NCI-H1436 treated with DMSO at 0.1 percent for 48 hours (cell line): ENCODE measurements around the gene HHIPL1.

Source experiments
- DNase-seq: peaks from one replicate; lab custom pipeline; 2025; lab: John Stamatoyannopoulos, UW

HHIPL1 gene

DNA sequence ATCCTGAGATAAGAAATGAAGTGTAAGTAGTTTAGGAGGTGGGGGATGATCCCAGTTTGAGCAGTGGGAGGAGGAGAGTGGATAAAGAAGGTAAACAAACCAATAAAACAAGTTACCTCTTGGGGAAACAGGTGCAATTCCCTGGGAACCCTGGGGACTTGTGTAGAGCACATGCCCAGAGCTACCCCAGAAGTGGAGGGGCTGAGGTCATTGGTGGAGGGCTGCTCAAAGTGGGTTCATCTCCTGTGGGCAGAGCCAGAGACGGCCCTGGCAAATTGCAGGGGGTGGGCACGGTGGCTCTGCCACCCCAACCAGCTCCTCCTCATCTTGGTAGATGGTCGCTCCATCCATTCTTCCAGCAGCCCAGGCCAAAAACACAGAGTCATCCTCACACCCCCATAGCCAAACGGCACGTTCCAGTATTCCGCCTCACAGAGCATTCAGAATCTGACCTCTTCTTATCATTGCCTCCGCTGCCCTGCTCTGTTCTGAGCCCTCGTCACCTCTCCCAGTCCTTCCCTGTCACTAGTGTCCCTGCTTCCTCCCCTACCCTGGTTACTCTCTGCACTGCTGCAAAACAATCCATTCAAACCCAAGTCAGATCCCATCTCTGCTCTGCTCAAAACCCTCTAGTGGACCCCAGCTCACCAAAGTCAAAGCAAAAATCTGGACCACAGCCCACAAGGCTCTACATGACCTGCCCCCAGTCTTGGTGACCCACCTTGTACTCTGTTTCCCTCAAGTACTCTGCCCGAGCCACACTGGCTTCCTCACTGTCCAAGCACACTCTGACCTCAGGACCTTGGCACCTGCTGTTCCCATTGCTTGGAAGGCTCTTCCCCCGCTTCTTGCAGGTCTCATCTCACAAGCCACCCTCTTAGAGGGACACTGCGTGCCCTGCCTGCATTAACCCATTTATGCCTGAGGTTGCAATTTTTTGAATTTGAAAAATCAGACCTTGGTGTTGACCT lies 44.6 kb downstream of the HHIPL1 start:
- no peak for DNase-seq

DNA sequence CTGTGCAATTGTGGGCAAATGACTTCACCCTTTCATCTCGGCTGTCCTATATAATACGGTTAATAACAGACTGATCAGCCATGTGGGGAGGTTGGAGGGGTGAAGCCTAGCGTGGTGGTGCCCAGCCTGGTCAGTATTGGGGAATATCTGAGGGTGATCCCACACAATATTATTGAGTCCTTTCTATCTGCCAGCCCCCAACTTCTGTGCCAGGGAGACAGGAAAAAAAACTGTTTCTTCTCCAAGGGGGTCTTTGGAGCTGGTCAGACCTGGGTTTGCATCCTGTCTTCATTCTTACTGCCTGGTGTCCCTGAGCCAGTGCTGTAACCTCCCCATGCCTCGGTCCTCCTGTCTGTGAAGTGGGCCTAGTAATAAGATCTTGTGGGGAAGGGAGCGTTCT lies 45.7 kb downstream of the HHIPL1 start:
- no peak for DNase-seq

- no peak for DNase-seq
Observed at GRCh38 chr14:99691111-99691885, 46.4 kb downstream of the HHIPL1 start.

- no peak for DNase-seq
Observed at GRCh38 chr14:99693918-99694317, 49.0 kb downstream of the HHIPL1 start.

GRCh38 chr14:99696929-99697328 lies 52.0 kb downstream of the HHIPL1 start:
- no peak for DNase-seq

GRCh38 chr14:99698236-99698635 lies 53.3 kb downstream of the HHIPL1 start:
- DNase-seq = no peak

- DNase-seq = no peak
Observed at GRCh38 chr14:99698642-99699041, 53.7 kb downstream of the HHIPL1 start.

- DNase-seq = no peak
Observed at GRCh38 chr14:99699085-99699760, 54.3 kb downstream of the HHIPL1 start.

DNA sequence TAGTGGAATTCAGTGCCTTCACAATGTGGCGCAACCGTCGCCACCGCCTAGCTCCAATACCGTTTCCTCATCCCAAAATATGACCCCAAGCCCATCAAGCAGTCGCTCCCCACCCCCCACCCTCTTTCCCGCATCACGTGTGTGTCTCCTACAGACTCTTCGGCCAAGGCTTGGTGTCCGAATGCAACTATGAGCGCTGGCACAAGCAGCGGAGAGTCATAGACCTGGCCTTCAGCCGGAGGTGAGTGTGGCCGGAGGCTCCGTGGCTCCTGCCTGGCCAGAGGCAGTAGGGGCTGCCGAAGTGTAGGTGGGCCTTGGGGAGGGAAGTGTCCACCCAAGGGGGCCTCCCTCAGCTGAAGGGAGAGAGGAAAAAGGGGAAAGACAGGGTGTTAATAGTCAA lies 54.9 kb downstream of the HHIPL1 start:
- DNase-seq = no peak

- DNase-seq = no peak
Observed at GRCh38 chr14:99700379-99700778, 55.5 kb downstream of the HHIPL1 start.

DNA sequence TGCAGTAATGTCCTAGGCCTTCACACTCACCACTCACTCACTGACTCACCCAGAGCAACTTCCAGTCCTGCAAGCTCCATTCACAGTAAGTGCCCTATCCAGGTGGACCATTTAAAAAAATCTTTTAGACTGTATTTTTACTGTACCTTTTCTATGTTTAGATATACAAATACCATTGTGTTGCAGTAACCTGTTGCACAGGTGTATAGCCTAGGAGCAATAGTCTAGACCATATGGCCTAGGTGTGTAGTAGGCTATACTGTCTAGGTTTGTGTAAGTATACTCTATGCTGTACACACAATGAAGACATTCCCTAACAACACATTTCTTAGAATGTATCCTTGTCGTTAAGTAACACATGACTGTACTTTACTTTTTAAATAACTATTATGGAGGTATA lies 56.3 kb downstream of the HHIPL1 start:
- DNase-seq = no peak

DNA sequence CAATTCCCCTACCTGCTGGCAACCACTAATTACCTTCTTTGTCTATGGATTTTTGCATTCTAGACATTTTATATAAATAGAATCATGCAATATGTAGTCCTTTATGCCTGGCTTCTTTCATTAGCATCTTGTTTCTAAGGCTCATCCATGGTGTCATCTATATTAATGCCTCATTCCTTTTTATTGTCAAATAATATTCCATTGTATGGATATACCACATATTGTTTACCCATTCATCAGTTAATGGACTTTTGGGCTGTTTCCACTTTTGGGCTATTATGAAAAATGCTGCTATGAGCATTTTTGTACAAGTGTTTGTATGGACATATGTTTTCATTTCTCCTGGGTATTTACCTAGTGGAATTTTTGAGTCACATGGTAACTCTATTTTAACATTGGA lies 57.2 kb downstream of the HHIPL1 start:
- no peak for DNase-seq

- no peak for DNase-seq
Observed at GRCh38 chr14:99703381-99703780, 58.5 kb downstream of the HHIPL1 start.

GRCh38 chr14:99704037-99704436 lies 59.1 kb downstream of the HHIPL1 start:
- DNase-seq = no peak

DNA sequence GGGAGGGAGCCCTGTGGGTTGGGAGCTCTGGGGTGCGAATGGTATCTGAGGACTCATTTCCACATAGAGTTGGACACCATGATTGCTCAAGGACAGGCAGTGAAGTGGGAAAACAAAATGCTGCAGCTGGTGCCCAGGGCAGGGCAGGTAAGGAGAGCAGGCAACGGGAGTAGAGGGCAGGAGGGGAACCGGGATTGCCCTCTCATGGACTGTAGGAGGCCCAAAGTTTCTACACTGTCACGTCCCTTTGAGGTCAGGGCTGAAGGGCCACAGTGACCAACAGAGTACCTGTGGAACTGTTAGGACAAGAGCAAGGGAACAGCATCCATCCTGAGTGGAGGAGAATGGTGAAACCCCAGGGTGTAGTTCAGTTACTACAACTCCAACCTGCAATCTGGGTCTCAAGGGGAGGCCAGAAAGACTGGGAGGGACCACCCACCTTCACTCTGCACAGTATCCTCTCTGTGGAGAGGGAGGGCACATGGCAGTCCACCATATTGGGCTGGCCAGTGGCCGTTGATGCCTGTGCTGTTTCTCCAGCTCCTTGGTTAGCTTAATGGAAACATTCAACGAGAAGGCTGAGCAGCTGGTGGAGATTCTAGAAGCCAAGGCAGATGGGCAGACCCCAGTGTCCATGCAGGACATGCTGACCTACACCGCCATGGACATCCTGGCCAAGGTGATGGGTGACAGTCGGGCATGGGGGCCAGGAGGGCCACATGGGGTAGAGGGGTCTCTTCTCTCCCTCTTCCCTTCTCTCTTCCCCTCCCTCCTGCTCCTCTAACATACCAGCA lies 61.4 kb downstream of the HHIPL1 start:
- DNase-seq = no peak

DNA sequence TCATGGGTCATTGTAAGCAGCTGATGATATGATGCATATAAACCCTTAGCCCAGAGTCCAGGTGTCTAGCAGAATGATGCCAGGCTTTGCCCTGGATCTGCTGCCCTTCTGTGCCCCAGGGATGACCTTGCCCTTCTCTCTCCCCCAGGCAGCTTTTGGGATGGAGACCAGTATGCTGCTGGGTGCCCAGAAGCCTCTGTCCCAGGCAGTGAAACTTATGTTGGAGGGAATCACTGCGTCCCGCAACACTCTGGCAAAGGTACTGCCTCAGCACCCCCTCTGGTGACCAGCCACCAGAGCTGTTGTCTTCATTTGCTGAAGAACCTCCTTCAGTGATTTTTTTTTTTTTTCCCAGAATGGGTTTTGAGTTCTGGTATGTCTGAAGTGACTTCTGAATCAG lies 62.5 kb downstream of the HHIPL1 start:
- DNase-seq = no peak

GRCh38 chr14:99707921-99708320 lies 63.0 kb downstream of the HHIPL1 start:
- no peak for DNase-seq

DNA sequence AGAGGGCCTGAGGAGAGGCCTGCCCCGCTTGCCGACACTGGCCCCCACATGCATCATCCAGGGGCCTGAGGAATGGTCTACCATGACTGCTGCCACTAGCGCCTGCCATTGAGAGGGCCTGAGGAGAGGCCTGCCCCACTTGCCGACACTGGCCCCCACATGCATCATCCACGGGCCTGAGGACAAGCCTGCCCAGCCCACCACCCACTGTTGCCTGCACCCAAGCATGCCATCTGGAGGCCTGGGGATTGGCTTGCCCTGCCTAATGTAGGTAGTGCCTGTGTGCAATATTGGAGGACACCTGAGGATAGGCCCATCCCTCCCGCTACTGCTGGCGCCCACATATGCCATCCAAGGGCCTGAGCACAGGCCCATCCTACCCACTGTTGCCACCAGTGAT lies 63.5 kb downstream of the HHIPL1 start:
- no peak for DNase-seq

DNA sequence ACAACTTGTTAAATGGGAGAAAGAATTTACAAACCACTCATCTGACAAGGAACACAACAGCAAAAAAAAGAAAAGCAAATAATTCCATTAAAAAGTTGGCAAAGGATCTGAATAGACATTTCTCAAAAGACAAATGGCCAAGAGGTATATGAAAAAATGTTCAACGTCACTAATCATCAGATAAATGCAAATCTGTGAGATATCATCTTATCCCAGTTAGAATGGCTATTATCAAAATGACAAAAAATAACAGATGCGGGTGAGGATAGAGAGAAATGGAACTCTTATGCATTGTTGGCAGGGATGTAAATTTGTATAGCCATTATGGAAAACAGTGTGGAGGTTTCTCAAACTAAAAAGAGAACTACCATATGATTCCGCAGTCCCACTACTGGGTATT lies 69.0 kb downstream of the HHIPL1 start:
- DNase-seq = no peak

DNA sequence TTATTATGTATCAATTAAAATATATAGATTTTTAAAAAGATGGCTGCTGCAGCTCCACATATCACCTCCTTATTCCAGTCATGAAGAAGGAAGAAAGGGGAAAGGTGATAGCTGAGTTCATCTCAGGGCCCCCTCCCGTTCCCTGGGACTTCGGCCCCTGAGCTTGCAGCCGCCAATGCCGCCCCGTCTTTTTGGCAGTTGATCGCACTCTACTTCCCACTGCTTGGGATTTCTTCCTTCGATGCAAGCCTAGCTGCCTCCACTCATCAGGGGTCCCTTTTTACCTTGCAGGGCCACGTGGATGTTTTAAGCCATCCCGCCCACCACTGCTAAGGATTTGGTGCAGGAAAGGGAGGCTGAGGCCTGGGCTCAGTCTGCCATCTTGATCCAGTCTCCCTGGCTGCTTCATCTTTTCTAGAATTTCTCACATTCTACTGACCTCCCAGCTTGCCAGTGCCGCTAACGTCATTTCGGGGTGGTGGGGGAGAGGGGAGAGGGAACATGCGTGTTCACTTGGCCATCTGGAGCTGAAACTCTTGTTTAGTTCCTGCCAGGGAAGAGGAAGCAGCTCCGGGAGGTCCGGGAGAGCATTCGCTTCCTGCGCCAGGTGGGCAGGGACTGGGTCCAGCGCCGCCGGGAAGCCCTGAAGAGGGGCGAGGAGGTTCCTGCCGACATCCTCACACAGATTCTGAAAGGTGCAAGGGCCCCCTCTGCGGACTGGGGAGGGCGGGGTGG lies 70.5 kb downstream of the HHIPL1 start:
- DNase-seq = no peak
